Cardiac atrium fibroblast (primary cell): ENCODE results near the gene AARS1. TPM values are rescaled to one million over a fixed set of nuclear protein-coding genes. Genes with fewer than 3 reads are reported as not detected.

ENCODE experiments used
- total RNA-seq: library from RNA; depleted of rRNA; stranded (reverse); fragments of >200 nt; gene quantifications from 2 replicates; pipeline ENCODE4 v1.2.3, GENCODE V29; 2015

The AARS1 gene
- 92.8 and 109 TPM in 2 replicates for total RNA-seq

GRCh38 chr16:70289229-70290094 is at the start of gene AARS1:
Gene AARS1 (minus strand): TSS chr16:70289506. CDS start chr16:70282763, 6,743 bp downstream.

DNA sequence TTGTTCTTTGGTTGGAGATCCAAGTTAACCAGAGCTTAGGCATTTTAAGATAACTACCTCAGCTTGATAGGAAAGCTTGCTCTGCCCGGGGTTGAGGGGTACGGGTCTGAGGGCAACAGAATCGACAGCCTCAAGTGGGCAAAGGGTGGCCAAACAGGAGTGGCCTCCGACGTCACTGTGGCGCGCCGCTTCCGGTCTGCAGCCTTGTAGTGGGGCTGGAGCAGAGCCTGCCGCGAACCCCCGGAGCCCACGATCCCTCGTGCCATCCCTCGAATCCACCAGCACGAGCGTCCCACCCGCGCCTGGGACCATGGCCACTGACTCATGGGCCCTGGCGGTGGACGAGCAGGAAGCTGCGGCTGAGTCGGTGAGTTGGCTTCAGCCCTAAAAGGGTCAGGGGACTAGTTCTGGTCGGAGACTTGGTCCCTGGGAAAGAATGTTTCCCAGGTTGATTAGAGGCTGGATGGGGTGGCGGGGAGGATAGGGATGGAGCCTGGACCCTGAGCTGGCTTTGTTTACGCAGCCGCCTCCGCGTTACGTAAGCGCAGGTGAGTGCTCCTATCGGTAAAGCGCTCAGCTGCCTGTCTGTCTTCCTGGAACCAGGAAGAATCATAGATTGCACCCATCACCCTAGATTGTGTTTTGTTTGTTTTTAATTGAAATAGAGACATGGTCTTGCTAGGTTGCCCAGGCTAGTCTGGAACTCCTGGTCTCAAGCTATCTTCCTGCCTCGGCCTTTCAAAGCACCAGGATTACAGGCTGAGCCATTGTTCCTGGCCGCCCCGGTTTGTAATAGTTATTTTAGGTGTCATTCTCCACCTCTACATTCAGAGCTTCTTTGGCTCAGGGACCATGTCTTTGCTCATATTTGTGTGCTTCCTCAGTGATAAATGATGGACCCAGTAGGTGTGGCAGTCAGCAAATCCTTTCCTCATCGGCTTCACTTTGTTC is 10.0 kb upstream of the AARS1 start, which contains the start of gene DDX19B:
DDX19B (plus strand) TSS at position 199 of the 951 bp plus-strand sequence; CDS start at position 311, 112 bp downstream.

GRCh38 chr16:70251629-70252354 is 37.5 kb downstream of the AARS1 start, which contains the start of gene EXOSC6:
Gene EXOSC6 (minus strand): TSS chr16:70251940. CDS start chr16:70251900, 40 bp downstream.

Other genes with a start within 250 kb of the AARS1 start
- gene PDPR, start 175.2 kb downstream of the AARS1 start, total RNA-seq, result 12.5 and 15.9 TPM in 2 replicates
- gene CLEC18C, start 115.7 kb downstream of the AARS1 start, total RNA-seq, result not detected in 2 replicates
- 17.9 and 23.5 TPM in 2 replicates for gene EXOSC6, start 37.6 kb downstream of the AARS1 start, total RNA-seq
- gene DDX19B, start 9.7 kb upstream of the AARS1 start, total RNA-seq, result 23.2 and 27.4 TPM in 2 replicates
- gene DDX19A, start 57.4 kb upstream of the AARS1 start, total RNA-seq, result 37.7 and 40.0 TPM in 2 replicates
- gene ST3GAL2, start 149.6 kb upstream of the AARS1 start, total RNA-seq, result 35.3 and 41.0 TPM in 2 replicates
- gene FCSK, start 165.1 kb upstream of the AARS1 start, total RNA-seq, result 5.6 and 7.9 TPM in 2 replicates
- 40.8 and 62.1 TPM in 2 replicates for gene COG4, start 234.0 kb upstream of the AARS1 start, total RNA-seq
- 73.7 and 98.3 TPM in 2 replicates for gene SF3B3, start 234.3 kb upstream of the AARS1 start, total RNA-seq